Measurements from ENCODE around the gene MARVELD2.

DNA sequence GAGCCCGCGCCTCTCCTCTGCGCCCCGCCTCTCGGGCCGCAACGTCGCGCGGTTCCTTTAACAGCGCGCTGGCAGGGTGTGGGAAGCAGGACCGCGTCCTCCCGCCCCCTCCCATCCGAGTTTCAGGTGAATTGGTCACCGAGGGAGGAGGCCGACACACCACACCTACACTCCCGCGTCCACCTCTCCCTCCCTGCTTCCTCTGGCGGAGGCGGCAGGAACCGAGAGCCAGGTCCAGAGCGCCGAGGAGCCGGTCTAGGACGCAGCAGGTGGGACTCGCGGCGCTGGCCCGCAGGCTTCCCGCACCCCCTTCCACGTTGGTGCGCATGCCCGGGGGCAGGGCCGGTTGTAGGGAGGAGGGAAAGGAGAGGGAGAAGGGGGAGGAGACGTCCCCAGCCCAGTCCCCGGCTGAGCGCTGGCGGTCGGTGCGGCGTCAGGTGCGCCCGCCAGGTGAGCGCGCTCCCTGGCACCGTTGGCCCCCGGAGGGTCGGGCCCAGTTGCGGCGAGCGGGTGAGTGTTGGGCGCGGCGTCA is 77.5 kb downstream of the MARVELD2 start, which contains the start of gene OCLN:
- TF ChIP-seq SUZ12 (IDR thresholded peaks at IDR 0.05; ENCODE audit: extremely low read depth, insufficient read depth, insufficient read length) (no peak), YY1 (IDR thresholded peaks at IDR 0.05; ENCODE audit: insufficient read depth, insufficient read length) (no peak)

All from NT2/D1 (cell line).